GOT3 (cell line): ENCODE measurements around the gene KRTAP20-2.

ENCODE experiments used
- DNase-seq: peaks from one replicate; lab custom pipeline; 2025; ENCODE audit warnings: mixed read lengths; lab: John Stamatoyannopoulos, UW

KRTAP20-2 gene

GRCh38 chr21:30674312-30674711 lies 39.3 kb downstream of the KRTAP20-2 start:
- DNase-seq, result no peak

GRCh38 chr21:30676737-30677136 lies 41.7 kb downstream of the KRTAP20-2 start:
- DNase-seq, result no peak

GRCh38 chr21:30680586-30680985 lies 45.6 kb downstream of the KRTAP20-2 start:
- DNase-seq, result no peak

- no peak for DNase-seq
These were observed 49.5 kb downstream of the KRTAP20-2 start for GRCh38 chr21:30684506-30684905.
